SW480 (cell line): ENCODE results near the gene PCDHGA10.
A peak's percentile ranks its signal among the peaks of the same experiment; 100 is the strongest.
"Not testable (repeated sequence)": the region's sequence is repeated elsewhere in the genome, so short reads cannot be mapped to it uniquely, and the experiment has no call there.

Experiments used
- DNase-seq: peaks from one replicate; pipeline ENCODE4 v3.0.0-alpha.2; 2016; ENCODE audit warnings: low spot score

Gene PCDHGA10

DNA sequence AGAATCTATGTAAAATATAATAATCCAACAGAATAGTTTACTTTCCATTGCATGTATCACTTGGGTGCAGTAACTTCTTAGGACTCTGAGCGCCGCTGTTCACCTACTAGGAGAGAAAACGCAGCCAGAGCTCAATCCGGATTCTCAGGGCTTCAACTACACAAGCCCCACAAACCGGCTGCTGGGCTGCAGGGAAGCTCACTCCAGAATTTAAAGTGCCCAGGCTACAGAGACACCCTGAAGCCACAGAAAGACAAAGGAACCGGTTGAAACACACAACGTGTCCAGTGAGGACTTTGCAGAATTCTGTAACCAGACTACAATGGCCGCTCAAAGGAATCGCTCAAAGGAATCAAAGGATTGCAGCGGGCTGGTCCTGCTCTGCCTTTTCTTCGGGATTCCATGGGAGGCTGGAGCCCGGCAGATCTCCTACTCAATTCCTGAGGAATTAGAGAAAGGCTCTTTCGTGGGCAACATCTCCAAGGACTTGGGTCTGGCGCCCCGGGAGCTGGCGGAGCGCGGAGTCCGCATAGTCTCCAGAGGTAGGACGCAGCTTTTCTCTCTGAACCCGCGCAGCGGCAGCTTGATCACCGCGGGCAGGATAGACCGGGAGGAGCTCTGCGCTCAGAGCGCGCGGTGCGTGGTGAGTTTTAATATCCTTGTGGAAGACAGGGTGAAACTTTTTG lies at the start of gene PCDHGA10:
TSS of gene PCDHGA10 (plus strand) at position 134 of the 686 bp plus-strand sequence. CDS start at position 323, 189 bp downstream.
- DNase-seq, result peak; percentile 52

DNA sequence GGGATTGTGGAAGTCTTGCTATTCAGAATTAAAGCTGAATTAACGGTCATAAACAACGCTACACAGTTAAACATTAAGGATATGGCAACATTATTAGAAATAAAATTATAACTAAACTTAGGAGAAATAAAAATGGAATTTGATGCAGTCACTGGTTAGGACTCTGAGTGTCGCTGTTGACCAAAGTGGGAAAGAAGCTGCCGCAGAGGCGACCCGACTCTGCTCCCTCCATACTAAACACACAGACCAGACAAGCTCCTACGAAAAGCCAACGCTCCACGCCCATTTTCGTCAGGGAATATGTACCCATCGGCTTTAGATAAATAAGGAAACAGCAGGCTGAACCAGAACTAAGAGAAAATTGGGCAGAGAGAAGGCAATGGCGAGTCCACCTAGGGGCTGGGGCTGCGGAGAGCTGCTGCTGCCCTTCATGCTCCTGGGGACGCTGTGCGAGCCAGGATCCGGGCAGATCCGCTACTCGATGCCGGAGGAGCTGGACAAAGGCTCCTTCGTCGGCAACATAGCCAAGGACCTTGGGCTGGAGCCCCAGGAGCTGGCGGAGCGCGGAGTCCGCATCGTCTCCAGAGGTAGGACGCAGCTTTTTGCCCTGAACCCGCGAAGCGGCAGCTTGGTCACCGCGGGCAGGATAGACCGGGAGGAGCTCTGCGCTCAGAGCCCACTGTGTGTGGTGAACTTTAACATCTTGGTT lies 48.7 kb upstream of the PCDHGA10 start, which contains the start of gene PCDHGA5:
TSS of gene PCDHGA5 (plus strand) at position 211 of the 709 bp plus-strand sequence. CDS start at position 380, 169 bp downstream.
- DNase-seq, result no peak

DNA sequence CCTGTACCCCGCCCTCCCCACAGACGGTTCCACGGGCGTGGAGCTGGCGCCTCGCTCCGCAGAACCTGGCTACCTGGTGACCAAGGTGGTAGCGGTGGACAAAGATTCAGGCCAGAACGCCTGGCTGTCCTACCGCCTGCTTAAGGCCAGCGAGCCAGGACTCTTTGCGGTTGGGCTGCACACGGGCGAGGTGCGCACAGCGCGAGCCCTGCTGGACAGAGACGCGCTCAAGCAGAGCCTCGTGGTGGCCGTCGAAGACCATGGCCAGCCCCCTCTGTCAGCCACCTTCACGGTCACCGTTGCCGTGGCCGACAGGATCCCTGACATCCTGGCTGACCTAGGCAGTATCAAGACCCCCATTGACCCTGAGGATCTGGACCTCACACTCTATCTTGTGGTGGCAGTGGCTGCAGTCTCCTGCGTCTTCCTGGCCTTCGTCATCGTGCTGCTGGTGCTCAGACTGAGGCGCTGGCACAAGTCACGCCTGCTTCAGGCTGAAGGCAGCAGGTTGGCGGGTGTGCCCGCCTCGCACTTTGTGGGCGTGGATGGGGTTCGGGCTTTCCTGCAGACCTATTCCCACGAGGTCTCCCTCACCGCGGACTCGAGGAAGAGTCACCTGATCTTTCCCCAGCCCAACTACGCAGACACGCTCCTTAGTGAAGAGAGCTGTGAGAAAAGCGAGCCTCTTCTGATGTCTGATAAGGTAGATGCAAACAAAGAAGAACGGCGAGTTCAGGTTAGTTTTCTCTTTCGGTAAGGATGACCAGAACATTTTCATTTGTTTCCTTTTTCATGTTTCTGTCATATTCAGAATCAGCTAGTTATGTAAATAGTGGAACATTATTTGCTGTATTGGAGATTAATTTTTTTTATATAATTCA lies 46.5 kb upstream of the PCDHGA10 start:
- DNase-seq, result no peak

DNA sequence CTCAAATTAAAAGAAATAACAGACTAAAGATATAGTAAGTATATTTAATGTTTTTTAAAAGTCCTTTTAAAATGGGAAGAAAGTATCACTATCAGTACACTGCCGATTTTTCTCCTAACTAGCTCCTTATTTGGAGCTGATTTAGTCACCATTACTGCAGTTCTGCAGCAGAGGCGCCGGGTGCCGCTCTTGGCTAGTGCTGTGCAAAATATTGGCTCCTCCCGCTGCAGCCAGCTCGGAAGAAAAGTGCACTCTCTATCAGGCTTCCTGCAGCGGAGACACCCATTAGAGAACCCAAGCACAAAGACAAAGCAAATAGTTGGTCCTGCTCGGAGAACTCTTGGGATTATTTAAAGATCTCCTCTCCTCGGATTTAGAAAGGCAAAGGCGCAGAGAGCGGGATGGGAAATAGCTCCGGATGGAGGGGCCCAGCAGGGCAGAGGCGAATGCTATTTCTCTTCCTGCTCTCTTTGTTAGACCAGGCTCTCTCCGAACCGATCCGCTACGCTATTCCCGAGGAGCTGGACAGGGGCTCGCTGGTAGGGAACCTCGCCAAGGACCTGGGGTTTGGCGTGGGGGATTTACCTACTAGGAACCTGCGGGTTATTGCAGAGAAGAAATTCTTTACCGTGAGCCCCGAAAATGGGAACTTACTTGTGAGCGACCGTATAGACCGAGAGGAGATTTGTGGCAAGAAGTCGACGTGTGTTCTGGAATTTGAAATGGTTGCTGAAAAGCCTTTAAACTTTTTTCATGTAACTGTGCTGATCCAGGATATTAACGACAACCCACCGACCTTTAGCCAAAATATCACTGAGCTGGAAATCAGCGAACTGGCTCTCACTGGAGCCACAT lies 42.6 kb upstream of the PCDHGA10 start, which contains the start of gene PCDHGB3:
TSS of gene PCDHGB3 (plus strand) at position 249 of the 855 bp plus-strand sequence. CDS start at position 402, 153 bp downstream.
- DNase-seq, result no peak

DNA sequence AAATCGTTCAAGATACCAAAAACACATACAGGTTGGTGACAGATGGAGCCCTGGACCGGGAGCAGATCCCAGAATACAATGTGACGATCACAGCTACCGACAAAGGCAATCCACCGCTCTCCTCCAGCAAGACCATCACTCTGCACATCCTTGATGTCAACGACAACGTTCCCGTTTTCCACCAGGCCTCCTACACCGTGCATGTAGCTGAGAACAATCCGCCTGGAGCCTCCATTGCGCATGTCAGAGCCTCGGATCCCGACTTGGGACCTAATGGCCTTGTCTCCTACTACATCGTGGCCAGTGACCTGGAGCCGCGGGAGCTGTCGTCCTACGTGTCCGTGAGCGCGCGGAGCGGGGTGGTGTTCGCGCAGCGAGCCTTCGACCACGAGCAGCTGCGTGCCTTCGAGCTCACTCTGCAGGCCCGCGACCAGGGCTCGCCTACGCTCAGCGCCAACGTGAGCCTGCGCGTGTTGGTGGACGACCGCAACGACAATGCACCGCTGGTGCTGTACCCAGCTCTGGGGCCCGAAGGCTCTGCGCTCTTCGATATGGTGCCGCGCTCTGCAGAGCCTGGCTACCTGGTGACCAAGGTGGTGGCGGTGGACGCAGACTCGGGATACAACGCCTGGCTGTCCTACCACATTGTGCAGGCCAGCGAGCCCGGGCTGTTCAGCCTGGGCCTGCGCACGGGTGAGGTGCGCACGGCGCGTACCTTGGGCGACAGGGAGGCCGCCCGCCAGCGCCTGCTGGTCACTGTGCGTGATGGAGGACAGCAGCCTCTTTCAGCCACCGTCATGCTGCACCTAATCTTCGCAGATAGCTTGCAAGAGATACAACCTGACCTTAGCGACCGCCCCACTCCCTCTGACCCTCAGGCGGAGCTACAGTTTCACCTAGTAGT lies 41.0 kb upstream of the PCDHGA10 start:
- no peak for DNase-seq

DNA sequence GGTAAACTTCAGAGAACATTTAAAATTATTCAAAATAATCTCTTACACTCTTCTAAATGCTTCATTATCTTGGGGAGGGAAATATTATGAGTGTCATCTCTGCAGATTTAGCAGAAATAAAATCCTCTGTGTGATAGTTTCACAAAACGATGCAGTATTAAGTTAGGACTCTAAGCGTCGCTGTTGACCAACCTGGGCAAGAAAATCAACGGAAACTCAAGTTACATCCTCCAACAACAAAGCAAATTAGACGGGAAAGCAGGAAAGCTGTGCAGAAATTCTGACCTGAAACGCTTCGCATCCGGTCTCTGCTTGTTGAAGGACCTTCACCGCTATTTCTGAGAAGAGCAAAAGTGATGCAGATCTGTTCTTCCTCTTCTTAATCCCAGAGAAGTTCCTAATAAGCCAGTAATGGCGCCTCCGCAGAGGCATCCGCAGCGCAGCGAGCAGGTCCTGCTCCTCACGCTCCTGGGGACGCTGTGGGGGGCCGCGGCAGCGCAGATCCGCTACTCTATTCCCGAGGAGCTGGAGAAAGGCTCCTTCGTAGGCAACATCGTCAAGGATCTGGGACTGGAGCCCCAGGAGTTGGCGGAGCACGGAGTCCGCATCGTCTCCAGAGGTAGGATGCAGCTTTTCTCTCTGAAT lies 39.0 kb upstream of the PCDHGA10 start, which contains the start of gene PCDHGA6:
TSS of gene PCDHGA6 (plus strand) at position 219 of the 645 bp plus-strand sequence. CDS start at position 412, 193 bp downstream.
- DNase-seq, result peak; percentile 30

DNA sequence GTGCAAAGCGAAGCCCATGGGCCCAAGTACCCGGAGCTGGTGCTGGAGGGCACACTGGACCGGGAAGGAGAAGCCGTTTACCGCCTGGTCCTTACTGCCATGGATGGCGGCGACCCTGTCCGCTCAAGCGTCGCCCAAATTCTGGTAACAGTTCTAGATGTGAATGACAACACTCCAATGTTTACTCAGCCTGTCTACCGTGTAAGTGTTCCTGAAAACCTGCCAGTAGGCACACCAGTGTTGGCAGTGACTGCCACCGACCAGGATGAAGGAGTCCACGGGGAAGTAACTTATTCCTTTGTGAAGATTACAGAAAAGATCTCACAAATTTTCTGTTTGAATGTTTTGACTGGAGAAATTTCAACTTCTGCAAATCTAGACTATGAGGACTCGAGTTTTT lies 38.2 kb upstream of the PCDHGA10 start:
- no peak for DNase-seq

DNA sequence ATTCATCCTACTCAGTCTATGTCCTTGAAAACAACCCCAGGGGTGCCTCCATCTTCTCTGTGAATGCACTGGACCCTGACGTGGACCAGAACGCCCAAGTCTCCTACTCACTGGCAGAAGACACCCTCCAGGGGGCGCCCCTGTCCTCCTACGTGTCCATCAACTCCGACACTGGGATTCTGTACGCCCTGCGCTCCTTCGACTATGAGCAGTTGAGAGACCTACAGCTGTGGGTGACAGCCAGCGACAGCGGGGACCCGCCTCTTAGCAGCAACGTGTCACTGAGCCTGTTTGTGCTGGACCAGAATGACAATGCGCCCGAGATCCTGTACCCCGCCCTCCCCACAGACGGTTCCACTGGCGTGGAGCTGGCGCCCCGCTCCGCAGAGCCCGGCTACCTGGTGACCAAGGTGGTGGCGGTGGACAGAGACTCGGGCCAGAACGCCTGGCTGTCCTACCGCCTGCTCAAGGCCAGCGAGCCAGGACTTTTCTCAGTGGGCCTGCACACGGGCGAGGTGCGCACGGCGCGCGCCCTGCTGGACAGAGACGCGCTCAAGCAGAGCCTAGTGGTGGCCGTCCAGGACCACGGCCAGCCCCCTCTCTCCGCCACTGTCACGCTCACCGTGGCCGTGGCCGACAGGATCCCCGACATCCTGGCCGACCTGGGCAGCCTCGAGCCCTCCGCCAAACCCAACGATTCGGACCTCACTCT lies 37.2 kb upstream of the PCDHGA10 start:
- DNase-seq, result not testable (repeated sequence)

DNA sequence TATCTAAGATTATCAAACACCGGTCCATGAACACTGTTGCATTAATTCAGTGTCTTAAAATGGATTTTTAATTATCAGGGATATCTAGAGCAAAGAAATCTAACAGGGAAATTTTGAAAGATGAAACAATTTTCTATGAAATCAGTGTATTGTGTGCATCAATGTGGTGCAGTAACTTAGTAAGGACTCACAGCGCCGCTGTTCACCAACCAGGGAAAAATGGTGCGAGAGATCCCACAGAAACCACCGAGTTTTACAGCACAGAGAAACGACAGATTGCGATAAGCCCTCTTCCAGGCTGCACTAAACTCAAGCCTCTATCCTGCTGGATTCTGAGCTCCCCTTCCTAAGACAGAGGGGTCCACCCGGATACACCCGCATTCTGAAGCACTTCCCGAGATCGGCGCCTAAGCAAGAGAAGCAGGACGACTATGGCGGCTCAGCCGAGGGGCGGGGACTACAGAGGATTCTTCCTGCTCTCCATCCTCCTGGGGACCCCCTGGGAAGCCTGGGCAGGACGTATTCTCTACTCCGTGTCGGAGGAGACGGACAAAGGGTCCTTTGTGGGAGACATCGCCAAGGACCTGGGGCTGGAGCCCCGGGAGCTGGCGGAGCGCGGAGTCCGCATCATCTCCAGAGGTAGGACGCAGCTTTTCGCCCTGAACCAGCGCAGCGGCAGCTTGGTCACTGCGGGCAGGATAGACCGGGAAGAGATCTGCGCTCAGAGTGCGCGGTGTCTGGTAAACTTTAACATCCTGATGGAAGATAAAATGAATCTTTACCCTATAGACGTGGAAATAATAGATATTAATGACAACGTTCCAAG lies 30.1 kb upstream of the PCDHGA10 start, which contains the start of gene PCDHGA7:
TSS of gene PCDHGA7 (plus strand) at position 274 of the 826 bp plus-strand sequence. CDS start at position 432, 158 bp downstream.
- DNase-seq, result no peak

DNA sequence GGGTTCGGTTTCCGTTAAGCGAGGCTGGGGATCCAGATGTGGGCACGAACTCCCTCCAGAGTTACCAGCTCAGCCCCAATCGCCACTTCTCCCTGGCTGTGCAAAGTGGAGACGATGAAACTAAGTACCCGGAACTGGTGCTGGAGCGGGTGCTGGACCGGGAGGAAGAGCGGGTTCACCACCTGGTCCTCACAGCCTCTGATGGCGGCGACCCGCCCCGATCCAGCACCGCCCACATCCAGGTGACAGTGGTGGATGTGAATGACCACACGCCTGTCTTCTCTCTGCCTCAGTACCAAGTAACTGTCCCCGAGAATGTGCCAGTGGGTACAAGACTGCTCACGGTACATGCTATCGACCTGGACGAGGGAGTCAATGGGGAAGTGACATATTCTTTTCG lies 29.4 kb upstream of the PCDHGA10 start:
- DNase-seq, result no peak

DNA sequence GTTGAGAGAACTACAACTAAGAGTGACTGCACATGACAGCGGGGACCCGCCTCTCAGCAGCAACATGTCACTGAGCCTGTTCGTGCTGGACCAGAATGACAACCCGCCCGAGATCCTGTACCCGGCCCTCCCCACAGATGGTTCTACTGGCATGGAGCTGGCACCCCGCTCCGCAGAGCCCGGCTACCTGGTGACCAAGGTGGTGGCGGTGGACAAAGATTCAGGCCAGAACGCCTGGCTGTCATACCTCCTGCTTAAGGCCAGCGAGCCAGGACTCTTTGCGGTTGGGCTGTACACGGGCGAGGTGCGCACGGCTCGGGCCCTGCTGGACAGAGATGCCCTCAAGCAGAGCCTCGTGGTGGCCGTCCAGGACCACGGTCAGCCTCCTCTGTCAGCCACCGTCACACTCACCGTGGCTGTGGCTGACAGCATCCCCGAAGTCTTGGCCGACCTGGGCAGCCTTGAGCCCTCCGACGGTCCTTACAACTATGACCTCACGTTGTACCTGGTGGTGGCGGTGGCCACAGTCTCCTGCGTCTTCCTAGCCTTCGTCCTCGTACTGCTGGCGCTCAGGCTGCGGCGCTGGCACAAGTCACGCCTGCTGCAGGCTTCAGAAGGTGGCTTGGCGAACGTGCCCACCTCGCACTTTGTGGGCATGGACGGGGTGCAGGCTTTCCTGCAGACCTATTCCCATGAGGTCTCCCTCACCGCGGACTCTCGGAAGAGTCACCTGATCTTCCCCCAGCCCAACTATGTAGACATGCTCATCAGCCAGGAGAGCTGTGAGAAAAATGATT lies 28.1 kb upstream of the PCDHGA10 start:
- no peak for DNase-seq

DNA sequence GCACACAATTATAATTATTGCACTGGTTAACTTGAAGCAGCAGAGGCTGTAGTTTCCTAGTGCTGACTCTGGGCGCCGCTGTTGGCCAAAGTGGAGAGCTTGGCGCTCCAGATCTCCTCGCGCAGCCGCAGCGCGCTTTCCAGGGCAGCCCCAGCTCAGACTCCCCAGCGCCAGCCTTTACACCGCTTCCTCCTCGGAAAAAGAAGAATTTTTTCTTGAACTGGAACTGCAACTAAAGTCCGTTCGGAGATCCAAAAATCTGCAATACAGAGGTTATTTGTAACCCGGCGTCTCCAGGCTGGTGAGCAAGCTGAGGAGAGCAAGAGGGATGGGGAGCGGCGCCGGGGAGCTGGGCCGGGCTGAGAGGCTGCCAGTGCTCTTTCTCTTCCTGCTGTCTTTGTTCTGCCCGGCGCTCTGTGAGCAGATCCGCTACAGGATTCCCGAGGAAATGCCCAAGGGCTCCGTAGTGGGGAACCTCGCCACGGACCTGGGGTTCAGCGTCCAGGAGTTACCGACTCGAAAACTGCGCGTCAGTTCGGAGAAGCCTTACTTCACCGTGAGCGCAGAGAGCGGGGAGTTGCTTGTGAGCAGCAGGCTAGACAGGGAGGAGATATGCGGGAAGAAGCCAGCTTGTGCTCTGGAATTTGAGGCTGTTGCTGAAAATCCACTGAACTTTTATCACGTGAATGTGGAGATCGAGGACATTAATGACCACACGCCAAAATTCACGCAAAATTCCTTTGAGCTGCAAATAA lies 25.1 kb upstream of the PCDHGA10 start, which contains the start of gene PCDHGB4:
TSS of gene PCDHGB4 (plus strand) at position 142 of the 755 bp plus-strand sequence. CDS start at position 329, 187 bp downstream.
- DNase-seq, result not testable (repeated sequence)

DNA sequence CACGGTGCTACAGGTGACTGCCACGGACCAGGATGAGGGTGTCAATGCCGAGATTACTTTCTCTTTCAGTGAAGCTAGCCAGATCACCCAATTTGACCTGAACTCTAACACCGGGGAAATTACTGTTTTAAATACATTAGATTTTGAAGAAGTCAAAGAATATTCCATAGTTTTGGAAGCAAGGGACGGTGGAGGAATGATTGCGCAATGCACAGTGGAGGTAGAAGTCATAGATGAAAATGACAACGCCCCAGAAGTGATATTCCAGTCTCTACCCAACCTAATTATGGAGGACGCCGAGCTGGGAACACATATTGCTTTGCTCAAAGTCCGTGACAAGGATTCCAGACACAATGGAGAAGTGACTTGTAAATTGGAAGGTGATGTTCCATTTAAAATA lies 24.1 kb upstream of the PCDHGA10 start:
- DNase-seq, result no peak

DNA sequence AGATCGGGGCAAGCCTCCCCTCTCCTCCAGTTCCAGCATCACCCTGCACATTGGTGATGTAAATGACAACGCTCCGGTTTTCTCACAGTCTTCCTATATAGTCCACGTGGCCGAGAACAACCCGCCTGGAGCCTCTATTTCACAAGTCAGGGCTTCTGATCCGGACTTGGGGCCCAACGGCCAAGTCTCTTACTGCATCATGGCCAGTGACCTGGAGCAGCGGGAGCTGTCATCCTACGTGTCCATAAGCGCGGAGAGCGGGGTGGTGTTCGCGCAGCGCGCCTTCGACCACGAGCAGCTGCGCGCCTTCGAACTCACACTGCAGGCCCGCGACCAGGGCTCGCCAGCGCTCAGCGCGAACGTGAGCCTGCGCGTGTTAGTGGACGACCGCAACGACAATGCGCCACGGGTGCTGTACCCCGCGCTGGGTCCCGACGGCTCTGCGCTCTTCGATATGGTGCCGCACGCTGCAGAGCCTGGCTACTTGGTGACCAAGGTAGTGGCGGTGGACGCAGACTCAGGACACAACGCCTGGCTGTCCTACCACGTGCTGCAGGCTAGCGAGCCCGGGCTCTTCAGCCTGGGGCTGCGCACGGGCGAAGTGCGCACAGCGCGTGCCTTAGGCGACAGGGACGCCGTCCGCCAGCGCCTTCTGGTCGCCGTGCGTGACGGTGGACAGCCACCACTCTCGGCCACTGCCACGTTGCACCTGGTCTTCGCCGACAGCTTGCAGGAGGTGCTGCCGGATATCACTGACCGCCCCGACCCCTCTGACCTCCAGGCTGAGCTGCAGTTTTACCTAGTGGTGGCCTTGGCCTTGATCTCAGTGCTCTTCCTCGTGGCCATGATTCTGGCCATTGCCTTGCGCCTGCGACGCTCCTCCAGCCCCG lies 23.4 kb upstream of the PCDHGA10 start:
- no peak for DNase-seq
